IMR-90 (cell line): ENCODE measurements around the gene RIC3. TPM values are rescaled to one million over a fixed set of nuclear protein-coding genes. Genes with fewer than 3 reads are reported as not detected.

Experiments used
- ATAC-seq: fragments of 200-7000 bp; cut with Tn5 transposase; 2 replicates; pipeline ENCODE4 v1.9.1; 2020; ENCODE audit warnings: low read depth, mild to moderate bottlenecking, moderate library complexity
- BruUV-seq: library from RNA; stranded (reverse); fragments of 400-500 nt; replicated peaks from 2 replicates; lab custom pipeline; 2021; lab: Mats Ljungman, UMichigan
- CTCF ChIA-PET: fragments of 300-600 bp; formaldehyde crosslinking; extraction: SDS; loops from one replicate; lab custom pipeline; 2021; ENCODE audit warnings: antibody characterized with exemption; lab: Yijun Ruan, JAX
- POLR2A ChIA-PET: fragments of 300-600 bp; sonication (Branson Sonifier 250); formaldehyde crosslinking; loops from one replicate; lab custom pipeline; 2022; ENCODE audit warnings: antibody characterized with exemption; ENCODE audit not compliant: unreplicated experiment; lab: Charles Lee
- DNase-seq: peaks from one replicate; pipeline ENCODE4 v3.0.0; 2013
- H2AFZ ChIP-seq: replicated peaks from 2 replicates; pipeline ENCODE3; 2013; ENCODE audit warnings: low read length, mild to moderate bottlenecking; ENCODE audit not compliant: poor library complexity
- H2AK5ac ChIP-seq: 2 replicates; pipeline ENCODE4 v1.6.1; 2013; ENCODE audit warnings: low read depth, low read length, inconsistent platforms
- H2AK9ac ChIP-seq: replicated peaks from 2 replicates; pipeline ENCODE3; 2013; ENCODE audit warnings: mild to moderate bottlenecking, low read depth, low read length, moderate library complexity; ENCODE audit not compliant: poor library complexity
- H2BK120ac ChIP-seq: 2 replicates; pipeline ENCODE4 v1.6.1; 2013; ENCODE audit warnings: low read depth, low read length, inconsistent platforms
- H2BK15ac ChIP-seq: 3 replicates; pipeline ENCODE4 v1.6.1; 2013; ENCODE audit warnings: low read depth, low read length, inconsistent platforms
- H2BK20ac ChIP-seq: 2 replicates; pipeline ENCODE4 v1.6.1; 2013; ENCODE audit warnings: low read depth, mild to moderate bottlenecking, inconsistent platforms, low read length, moderate library complexity
- H2BK5ac ChIP-seq: 2 replicates; pipeline ENCODE4 v1.6.1; 2013; ENCODE audit warnings: mild to moderate bottlenecking, low read depth, low read length, inconsistent platforms; ENCODE audit not compliant: poor library complexity, severe bottlenecking
- H3K14ac ChIP-seq: replicated peaks from 2 replicates; pipeline ENCODE4 v1.6.1; 2013; ENCODE audit warnings: low read depth, low read length, inconsistent platforms
- H3K18ac ChIP-seq: 2 replicates; pipeline ENCODE4 v1.6.1; 2013; ENCODE audit warnings: low read depth, low read length, control low read depth
- H3K23ac ChIP-seq: 2 replicates; pipeline ENCODE4 v1.6.1; 2013; ENCODE audit warnings: low read depth, low read length, inconsistent platforms
- H3K27ac ChIP-seq: 2 replicates; pipeline ENCODE4 v1.5.1; 2013; ENCODE audit warnings: mild to moderate bottlenecking, control low read depth, low read length; ENCODE audit not compliant: insufficient read depth
- H3K27me3 ChIP-seq: 2 replicates; pipeline ENCODE4 v1.6.1; 2013; ENCODE audit warnings: low read length; ENCODE audit not compliant: control insufficient read depth, insufficient read depth
- H3K36me3 ChIP-seq: 2 replicates; pipeline ENCODE4 v1.6.1; 2013; ENCODE audit warnings: low read length, mixed read lengths; ENCODE audit not compliant: control insufficient read depth, insufficient read depth
- H3K4ac ChIP-seq: 2 replicates; pipeline ENCODE4 v1.6.1; 2013; ENCODE audit warnings: low read depth, low read length, inconsistent platforms
- H3K4me1 ChIP-seq: 2 replicates; pipeline ENCODE4 v1.6.1; 2013; ENCODE audit warnings: low read length, mixed read lengths; ENCODE audit not compliant: control insufficient read depth, insufficient read depth
- H3K4me2 ChIP-seq: 2 replicates; pipeline ENCODE4 v1.6.1; 2013; ENCODE audit warnings: low read depth, mild to moderate bottlenecking, control low read depth, low read length, moderate library complexity
- H3K4me3 ChIP-seq: 2 replicates; pipeline ENCODE4 v1.5.1; 2013; ENCODE audit warnings: low read depth, mild to moderate bottlenecking, control low read depth, low read length, moderate library complexity; ENCODE audit not compliant: insufficient read depth
- H3K56ac ChIP-seq: 2 replicates; pipeline ENCODE4 v1.6.1; 2013; ENCODE audit warnings: low read length, inconsistent platforms; ENCODE audit not compliant: insufficient read depth; ENCODE audit errors: extremely low read depth
- H3K79me1 ChIP-seq, 2 experiments: 2 replicates each; pipeline ENCODE4 v1.6.1; 2013; ENCODE audit warnings: low read length in 2 of 2, inconsistent platforms in 1 of 2, low read depth in 1 of 2
- H3K9ac ChIP-seq: 2 replicates; pipeline ENCODE4 v1.6.1; 2013; ENCODE audit warnings: low read depth, low read length, control low read depth
- H3K9me1 ChIP-seq: 2 replicates; pipeline ENCODE4 v1.6.1; 2013; ENCODE audit warnings: low read length, inconsistent platforms; ENCODE audit not compliant: insufficient read depth
- H3K9me3 ChIP-seq: 2 replicates; pipeline ENCODE4 v1.6.1; 2013; ENCODE audit warnings: low read length; ENCODE audit not compliant: control insufficient read depth, insufficient read depth
- H4K20me1 ChIP-seq: 2 replicates; pipeline ENCODE4 v1.6.1; 2013; ENCODE audit warnings: low read length, inconsistent platforms; ENCODE audit not compliant: insufficient read depth
- H4K5ac ChIP-seq: 2 replicates; pipeline ENCODE4 v1.6.1; 2013; ENCODE audit warnings: mild to moderate bottlenecking, low read depth, low read length, control low read depth
- H4K8ac ChIP-seq, 2 experiments: 2 replicates each; pipeline ENCODE4 v1.6.1; 2013; ENCODE audit warnings: low read depth in 2 of 2, low read length in 2 of 2, control low read depth in 1 of 2, inconsistent platforms in 1 of 2
- H4K91ac ChIP-seq: 2 replicates; pipeline ENCODE4 v1.6.1; 2013; ENCODE audit warnings: low read depth, low read length, inconsistent platforms; ENCODE audit not compliant: insufficient read depth
- BHLHE40 ChIP-seq: fragments of 150-350 bp; IDR thresholded peaks from 2 replicates; pipeline ENCODE4 v1.6.1; 2016; ENCODE audit warnings: mild to moderate bottlenecking, low read depth, low read length
- CHD1 ChIP-seq: IDR thresholded peaks from 2 replicates; pipeline ENCODE4 v1.6.1; 2012; ENCODE audit warnings: low read depth, low read length, improper control_type of control experiment
- MAFK ChIP-seq: IDR thresholded peaks from 2 replicates; pipeline ENCODE4 v1.6.1; 2012; ENCODE audit warnings: low read depth, low read length, improper control_type of control experiment
- MAZ ChIP-seq: IDR thresholded peaks from 2 replicates; pipeline ENCODE4 v1.6.1; 2012; ENCODE audit warnings: low read depth, mild to moderate bottlenecking, low read length, improper control_type of control experiment, moderate library complexity, borderline replicate concordance
- MXI1 ChIP-seq: IDR thresholded peaks from 2 replicates; pipeline ENCODE4 v1.6.1; 2012; ENCODE audit warnings: low read depth, mild to moderate bottlenecking, low read length, moderate library complexity, borderline replicate concordance
- RAD21 ChIP-seq: IDR thresholded peaks from 2 replicates; pipeline ENCODE4 v1.6.1; 2012; ENCODE audit warnings: low read length, improper control_type of control experiment
- RFX5 ChIP-seq: IDR thresholded peaks from 2 replicates; pipeline ENCODE4 v1.8.0; 2012; ENCODE audit warnings: low read depth, mild to moderate bottlenecking, low read length, moderate library complexity
- SMC3 ChIP-seq: fragments of 150-350 bp; IDR thresholded peaks from 2 replicates; pipeline ENCODE4 v1.6.1; 2016; ENCODE audit warnings: low read depth, mild to moderate bottlenecking, antibody characterized with exemption, low read length, moderate library complexity
- WGBS, 2 experiments: methylation state at CpG; one replicate each; pipeline versions ENCODE4 v1.1.5 to v1.1.7; 2013; ENCODE audit warnings: missing lambda C conversion rate in 2 of 2; ENCODE audit not compliant: insufficient read length in 1 of 2; ENCODE audit errors: extremely low coverage in 2 of 2; 5-methylcytosine and 5-hydroxymethylcytosine counted together
- dilution Hi-C: fragments of 300-500 bp; cut with HindIII; formaldehyde crosslinking; loops from one replicate; pipeline ENCODE4 v1.14.3; 2018; ENCODE audit warnings: low sequenced_read_pairs; ENCODE audit not compliant: unreplicated experiment
- in situ Hi-C: fragments of 300-500 bp; cut with MboI; formaldehyde crosslinking; loops from 3 replicates; pipeline ENCODE4 v1.14.3; 2019; ENCODE audit warnings: low sequenced_read_pairs, inconsistent platforms, mixed read lengths
- intact Hi-C: fragments of 100-400 bp; cut with micrococcal nuclease; formaldehyde crosslinking; loops from 2 replicates; pipeline ENCODE4 v1.10.0; 2022
- polyA plus RNA-seq, 3 experiments: library from polyadenylated mRNA; depleted of rRNA; stranded (reverse); fragments of >200 nt; gene quantifications; 2 replicates each; pipeline ENCODE4 v1.2.3, GENCODE V29; 2012; ENCODE audit warnings: low replicate concordance in 1 of 3
- total RNA-seq: library from RNA; depleted of rRNA; stranded (reverse); fragments of >200 nt; gene quantifications from 2 replicates; pipeline ENCODE4 v1.2.3, GENCODE V29; 2012
- TF ChIP-seq, protein P1 (sequence below): conservative IDR thresholded peaks from 2 replicates; pipeline ENCODE4 v1.5.1; 2012; ENCODE audit warnings: mild to moderate bottlenecking, low read depth, low read length, improper control_type of control experiment
- TF ChIP-seq, protein P2 (sequence below): fragments of 150-350 bp; IDR thresholded peaks from 2 replicates; pipeline ENCODE4 v1.6.1; 2016; ENCODE audit warnings: low read depth, mild to moderate bottlenecking, low read length, moderate library complexity, borderline replicate concordance
- TF ChIP-seq, protein P3 (sequence below): fragments of 150-350 bp; IDR thresholded peaks from 2 replicates; pipeline ENCODE4 v1.6.1; 2017; ENCODE audit warnings: mild to moderate bottlenecking, antibody characterized with exemption, low read length, low read depth

The RIC3 gene
- total and polyA plus RNA-seq, 2 of the 4 experiments (the other 2 are of a cell fraction) = not detected

DNA sequence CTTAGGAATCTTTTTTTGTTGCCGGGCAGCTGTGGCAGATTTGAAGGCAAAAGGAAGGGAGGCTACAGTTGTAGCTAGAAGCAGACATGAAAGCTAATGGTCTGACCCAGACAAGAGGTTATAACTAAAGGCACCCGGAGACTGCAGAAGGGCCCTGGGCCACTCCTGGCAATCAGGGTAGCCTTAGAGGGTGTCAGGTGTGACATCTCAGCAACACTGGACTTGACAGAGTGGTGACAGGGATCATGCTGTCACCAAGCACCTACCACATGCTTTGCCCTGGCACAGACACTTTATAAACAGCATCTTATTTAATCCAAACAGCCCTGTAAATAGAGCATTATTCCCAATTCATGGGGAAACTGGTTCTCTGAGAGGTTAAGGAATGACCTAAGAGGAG is 62.1 kb downstream of the RIC3 start:
- ATAC-seq (no peak), DNase-seq (no peak)
- no peaks in the 10 kb centered on the region for H3K9me3 ChIP-seq
- no peak overlapping the region for H2AFZ ChIP-seq
- H4K5ac ChIP-seq = no peak overlapping the region
- no peak overlapping the region for H3K27ac ChIP-seq
- H3K79me1 ChIP-seq = no peaks in the 10 kb centered on the region
- H3K18ac ChIP-seq = no peak overlapping the region
- no peak overlapping the region for H2BK5ac ChIP-seq
- H3K4me3 ChIP-seq = no peak overlapping the region
- no peak overlapping the region for H2BK120ac ChIP-seq
- POLR2A ChIA-PET = no interaction called here
- dilution Hi-C loops (no loop called here), intact Hi-C loops (no loop called here), in situ Hi-C loops (no loop called here)
- H2BK20ac ChIP-seq = no peak overlapping the region
- H3K23ac ChIP-seq = no peak overlapping the region
- CTCF ChIA-PET = interaction anchor here (0.6 to 1.3 kb wide), 2 partner anchors 7 to 127 kb away, joined by 5 read pairs; no protein-coding TSS in a partner anchor
- no peak overlapping the region for H4K8ac ChIP-seq
- H3K56ac ChIP-seq = no peak overlapping the region
- H3K4me2 ChIP-seq = no peak overlapping the region
- peaks cover 9% of the 10 kb centered on the region for H3K36me3 ChIP-seq
- no peaks in the 10 kb centered on the region for H3K27me3 ChIP-seq
- H3K4ac ChIP-seq = no peak overlapping the region
- no peak overlapping the region for H2BK15ac ChIP-seq
- no peak overlapping the region for H3K14ac ChIP-seq
- H4K20me1 ChIP-seq = no peaks in the 10 kb centered on the region
- H3K4me1 ChIP-seq = peaks cover 4% of the 10 kb centered on the region
- no peak overlapping the region for H2AK5ac ChIP-seq
- H2AK9ac ChIP-seq = no peak overlapping the region
- no peak overlapping the region for H3K9ac ChIP-seq
- TF ChIP-seq SMC3 (no peak), CHD1 (no peak), MAZ (no peak), RFX5 (no peak), MAFK (no peak), RAD21 (no peak), MXI1 (no peak), BHLHE40 (no peak)
- TF ChIP-seq, protein P1, sequence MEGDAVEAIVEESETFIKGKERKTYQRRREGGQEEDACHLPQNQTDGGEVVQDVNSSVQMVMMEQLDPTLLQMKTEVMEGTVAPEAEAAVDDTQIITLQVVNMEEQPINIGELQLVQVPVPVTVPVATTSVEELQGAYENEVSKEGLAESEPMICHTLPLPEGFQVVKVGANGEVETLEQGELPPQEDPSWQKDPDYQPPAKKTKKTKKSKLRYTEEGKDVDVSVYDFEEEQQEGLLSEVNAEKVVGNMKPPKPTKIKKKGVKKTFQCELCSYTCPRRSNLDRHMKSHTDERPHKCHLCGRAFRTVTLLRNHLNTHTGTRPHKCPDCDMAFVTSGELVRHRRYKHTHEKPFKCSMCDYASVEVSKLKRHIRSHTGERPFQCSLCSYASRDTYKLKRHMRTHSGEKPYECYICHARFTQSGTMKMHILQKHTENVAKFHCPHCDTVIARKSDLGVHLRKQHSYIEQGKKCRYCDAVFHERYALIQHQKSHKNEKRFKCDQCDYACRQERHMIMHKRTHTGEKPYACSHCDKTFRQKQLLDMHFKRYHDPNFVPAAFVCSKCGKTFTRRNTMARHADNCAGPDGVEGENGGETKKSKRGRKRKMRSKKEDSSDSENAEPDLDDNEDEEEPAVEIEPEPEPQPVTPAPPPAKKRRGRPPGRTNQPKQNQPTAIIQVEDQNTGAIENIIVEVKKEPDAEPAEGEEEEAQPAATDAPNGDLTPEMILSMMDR = no peak
- TF ChIP-seq, protein P2, sequence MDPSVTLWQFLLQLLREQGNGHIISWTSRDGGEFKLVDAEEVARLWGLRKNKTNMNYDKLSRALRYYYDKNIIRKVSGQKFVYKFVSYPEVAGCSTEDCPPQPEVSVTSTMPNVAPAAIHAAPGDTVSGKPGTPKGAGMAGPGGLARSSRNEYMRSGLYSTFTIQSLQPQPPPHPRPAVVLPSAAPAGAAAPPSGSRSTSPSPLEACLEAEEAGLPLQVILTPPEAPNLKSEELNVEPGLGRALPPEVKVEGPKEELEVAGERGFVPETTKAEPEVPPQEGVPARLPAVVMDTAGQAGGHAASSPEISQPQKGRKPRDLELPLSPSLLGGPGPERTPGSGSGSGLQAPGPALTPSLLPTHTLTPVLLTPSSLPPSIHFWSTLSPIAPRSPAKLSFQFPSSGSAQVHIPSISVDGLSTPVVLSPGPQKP = no peak
- TF ChIP-seq, protein P3, sequence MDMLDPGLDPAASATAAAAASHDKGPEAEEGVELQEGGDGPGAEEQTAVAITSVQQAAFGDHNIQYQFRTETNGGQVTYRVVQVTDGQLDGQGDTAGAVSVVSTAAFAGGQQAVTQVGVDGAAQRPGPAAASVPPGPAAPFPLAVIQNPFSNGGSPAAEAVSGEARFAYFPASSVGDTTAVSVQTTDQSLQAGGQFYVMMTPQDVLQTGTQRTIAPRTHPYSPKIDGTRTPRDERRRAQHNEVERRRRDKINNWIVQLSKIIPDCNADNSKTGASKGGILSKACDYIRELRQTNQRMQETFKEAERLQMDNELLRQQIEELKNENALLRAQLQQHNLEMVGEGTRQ = no peak
- no TSS peak for BruUV-seq
- peaks cover 5% of the 10 kb centered on the region; the same call in 1 of the 2 replicates for H3K9me1 ChIP-seq
- no peak overlapping the region for H4K91ac ChIP-seq
- no CpG with 5 or more reads among the region's 2 CpGs for WGBS, 2 experiments
